Panc1 (cell line): ENCODE results near the gene ZNF771. TPM values are rescaled to one million over a fixed set of nuclear protein-coding genes. Genes with fewer than 3 reads are reported as not detected.

Experiments used
- ATAC-seq: fragments of 200-7000 bp; cut with Tn5 transposase; 2 replicates; pipeline ENCODE4 v1.9.1; 2020; ENCODE audit warnings: mild to moderate bottlenecking, moderate library complexity
- BruUV-seq: library from RNA; stranded (reverse); fragments of 400-500 nt; replicated peaks from 2 replicates; lab custom pipeline; 2021; lab: Mats Ljungman, UMichigan
- CTCF ChIA-PET: fragments of 300-600 bp; sonication (Branson Sonifier 250); formaldehyde crosslinking; loops from one replicate; lab custom pipeline; 2022; ENCODE audit warnings: antibody characterized with exemption; lab: Charles Lee
- POLR2A ChIA-PET: fragments of 300-600 bp; sonication (Branson Sonifier 250); formaldehyde crosslinking; loops from one replicate; lab custom pipeline; 2022; ENCODE audit warnings: antibody characterized with exemption; lab: Charles Lee
- DNase-seq: peaks from one replicate; pipeline ENCODE4 v3.0.0-alpha.2; 2010; ENCODE audit warnings: low read depth, low spot score
- H3K27ac ChIP-seq: 2 replicates; pipeline ENCODE4 v1.5.1; 2011; ENCODE audit warnings: mild to moderate bottlenecking, low read length, inconsistent platforms
- H3K27me3 ChIP-seq: fragments of 200-500 bp; sonication (Bioruptor generic); 2 replicates; pipeline ENCODE4 v1.6.0; 2014; ENCODE audit warnings: low read length, inconsistent platforms; ENCODE audit not compliant: control insufficient read depth, insufficient read depth
- H3K36me3 ChIP-seq: fragments of 200-500 bp; sonication (Bioruptor generic); 2 replicates; pipeline ENCODE4 v1.5.1; 2014; ENCODE audit warnings: inconsistent platforms, mild to moderate bottlenecking, low read length, moderate library complexity; ENCODE audit not compliant: control insufficient read depth, insufficient read depth
- H3K4me1 ChIP-seq: 2 replicates; pipeline ENCODE4 v1.5.1; 2011; ENCODE audit warnings: inconsistent platforms, mild to moderate bottlenecking, low read length, moderate library complexity; ENCODE audit not compliant: control insufficient read depth, insufficient read depth
- H3K4me3 ChIP-seq, 2 experiments: 2 replicates each; pipeline ENCODE4 v1.5.1; 2011 to 2012; ENCODE audit warnings: low read depth in 2 of 2, low read length in 2 of 2, mild to moderate bottlenecking in 2 of 2, inconsistent platforms in 1 of 2, moderate library complexity in 1 of 2
- H3K9me3 ChIP-seq: fragments of 200-500 bp; sonication (Bioruptor generic); 2 replicates; pipeline ENCODE4 v1.5.1; 2014; ENCODE audit warnings: low read depth, mild to moderate bottlenecking, inconsistent platforms, low read length, moderate library complexity; ENCODE audit not compliant: control insufficient read depth, insufficient read depth
- POLR2AphosphoS5 ChIP-seq: IDR thresholded peaks from 2 replicates; pipeline ENCODE4 v1.6.1; 2012; ENCODE audit warnings: mild to moderate bottlenecking, low read depth, low read length, moderate library complexity
- SIN3A ChIP-seq: IDR thresholded peaks from 2 replicates; pipeline ENCODE4 v1.6.1; 2012; ENCODE audit warnings: low read depth, mild to moderate bottlenecking, low read length, moderate library complexity, borderline replicate concordance; ENCODE audit not compliant: insufficient read depth
- TCF7L2 ChIP-seq: IDR thresholded peaks from 2 replicates; pipeline ENCODE4 v1.6.1; 2011; ENCODE audit warnings: mild to moderate bottlenecking, low read depth, low read length, inconsistent platforms
- in situ Hi-C: cut with HindIII; loops from 2 replicates; pipeline ENCODE4 v1.10.0; 2016; ENCODE audit warnings: low sequenced_read_pairs, low pct_unique_long_range_greater_than_20kb
- intact Hi-C: fragments of 100-400 bp; cut with micrococcal nuclease; formaldehyde crosslinking; loops from one replicate; pipeline ENCODE4 v1.10.0; 2022; ENCODE audit not compliant: unreplicated experiment
- total RNA-seq: library from RNA; stranded (reverse); gene quantifications from one replicate; pipeline ENCODE4 v1.2.1, GENCODE V29; 2021; ENCODE audit not compliant: unreplicated experiment
- TF ChIP-seq, protein P1 (sequence below): fragments of 450-650 bp; IDR thresholded peaks from 2 replicates; pipeline ENCODE4 v1.5.1; 2017; ENCODE audit warnings: mild to moderate bottlenecking
- TF ChIP-seq, protein P2 (sequence below), 2 experiments: IDR thresholded peaks; 2 replicates each; pipeline ENCODE4 v1.6.1; 2011 to 2012; ENCODE audit warnings: low read depth in 2 of 2, control low read depth in 1 of 2, low read length in 1 of 2, mild to moderate bottlenecking in 1 of 2, moderate library complexity in 1 of 2; ENCODE audit not compliant: insufficient read depth in 1 of 2

The ZNF771 gene
- total RNA-seq, 1 experiment from 2014 or later, result 14.4 TPM

DNA sequence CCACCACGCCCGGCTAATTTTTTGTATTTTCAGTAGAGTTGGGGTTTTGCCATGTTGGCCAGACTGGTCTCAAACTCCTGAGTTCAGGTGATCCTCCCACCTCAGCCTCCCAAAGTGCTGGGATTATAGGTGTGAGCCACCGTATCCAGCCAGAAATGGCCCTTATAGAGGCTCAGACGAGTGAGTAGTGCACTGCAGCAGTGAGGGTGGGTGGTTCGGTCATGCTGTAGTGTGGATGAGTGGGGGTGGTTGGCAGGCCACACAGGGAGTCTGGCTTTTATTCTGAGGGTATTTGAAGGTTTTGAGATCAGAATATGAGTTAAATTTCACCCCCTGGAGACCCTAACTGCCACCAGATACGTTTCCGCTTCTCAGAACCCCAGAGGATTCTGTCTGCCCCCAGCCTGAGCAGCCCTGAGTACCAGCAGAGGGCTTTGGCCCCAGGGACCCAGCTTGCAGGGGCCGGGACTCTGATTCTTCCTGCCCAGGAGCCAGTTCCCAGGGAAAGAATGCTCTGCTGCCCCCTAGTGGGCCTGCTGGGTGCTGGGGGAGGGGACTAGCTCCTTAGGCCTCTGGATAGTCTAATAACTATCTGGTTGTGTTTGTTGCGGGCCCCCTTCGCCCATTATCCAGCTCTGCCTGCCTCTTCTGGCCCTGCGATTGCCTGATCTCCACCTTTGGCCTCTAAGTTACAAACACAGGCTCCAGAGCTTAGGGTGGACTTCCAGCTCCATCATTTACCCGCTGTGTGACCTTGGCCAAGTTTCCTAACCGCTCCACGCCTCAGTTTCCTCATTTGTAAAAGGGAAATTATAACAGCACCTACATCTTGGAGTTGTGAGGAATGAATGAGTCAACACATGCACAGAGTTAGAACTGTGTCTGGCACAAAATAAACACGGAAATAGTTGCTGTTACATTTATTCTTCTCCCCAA lies 2.0 kb downstream of the ZNF771 start:
- in situ Hi-C loops (no loop called here), intact Hi-C loops (no loop called here)
- DNase-seq (peak; percentile 64), ATAC-seq (peak; percentile 80)
- ChIA-PET CTCF (interaction anchor here (0.5 to 1.4 kb wide), 8 partner anchors 9 to 318 kb away, joined by 3 to 5 read pairs (median 3); partner anchors contain the start of gene TBX6), POLR2A (no interaction called here)
- TF ChIP-seq POLR2AphosphoS5, result no peak; the same call in 1 of the 2 replicates
- TF ChIP-seq, protein P1, sequence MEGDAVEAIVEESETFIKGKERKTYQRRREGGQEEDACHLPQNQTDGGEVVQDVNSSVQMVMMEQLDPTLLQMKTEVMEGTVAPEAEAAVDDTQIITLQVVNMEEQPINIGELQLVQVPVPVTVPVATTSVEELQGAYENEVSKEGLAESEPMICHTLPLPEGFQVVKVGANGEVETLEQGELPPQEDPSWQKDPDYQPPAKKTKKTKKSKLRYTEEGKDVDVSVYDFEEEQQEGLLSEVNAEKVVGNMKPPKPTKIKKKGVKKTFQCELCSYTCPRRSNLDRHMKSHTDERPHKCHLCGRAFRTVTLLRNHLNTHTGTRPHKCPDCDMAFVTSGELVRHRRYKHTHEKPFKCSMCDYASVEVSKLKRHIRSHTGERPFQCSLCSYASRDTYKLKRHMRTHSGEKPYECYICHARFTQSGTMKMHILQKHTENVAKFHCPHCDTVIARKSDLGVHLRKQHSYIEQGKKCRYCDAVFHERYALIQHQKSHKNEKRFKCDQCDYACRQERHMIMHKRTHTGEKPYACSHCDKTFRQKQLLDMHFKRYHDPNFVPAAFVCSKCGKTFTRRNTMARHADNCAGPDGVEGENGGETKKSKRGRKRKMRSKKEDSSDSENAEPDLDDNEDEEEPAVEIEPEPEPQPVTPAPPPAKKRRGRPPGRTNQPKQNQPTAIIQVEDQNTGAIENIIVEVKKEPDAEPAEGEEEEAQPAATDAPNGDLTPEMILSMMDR, result peak; percentile 96
- TF ChIP-seq, protein P2, sequence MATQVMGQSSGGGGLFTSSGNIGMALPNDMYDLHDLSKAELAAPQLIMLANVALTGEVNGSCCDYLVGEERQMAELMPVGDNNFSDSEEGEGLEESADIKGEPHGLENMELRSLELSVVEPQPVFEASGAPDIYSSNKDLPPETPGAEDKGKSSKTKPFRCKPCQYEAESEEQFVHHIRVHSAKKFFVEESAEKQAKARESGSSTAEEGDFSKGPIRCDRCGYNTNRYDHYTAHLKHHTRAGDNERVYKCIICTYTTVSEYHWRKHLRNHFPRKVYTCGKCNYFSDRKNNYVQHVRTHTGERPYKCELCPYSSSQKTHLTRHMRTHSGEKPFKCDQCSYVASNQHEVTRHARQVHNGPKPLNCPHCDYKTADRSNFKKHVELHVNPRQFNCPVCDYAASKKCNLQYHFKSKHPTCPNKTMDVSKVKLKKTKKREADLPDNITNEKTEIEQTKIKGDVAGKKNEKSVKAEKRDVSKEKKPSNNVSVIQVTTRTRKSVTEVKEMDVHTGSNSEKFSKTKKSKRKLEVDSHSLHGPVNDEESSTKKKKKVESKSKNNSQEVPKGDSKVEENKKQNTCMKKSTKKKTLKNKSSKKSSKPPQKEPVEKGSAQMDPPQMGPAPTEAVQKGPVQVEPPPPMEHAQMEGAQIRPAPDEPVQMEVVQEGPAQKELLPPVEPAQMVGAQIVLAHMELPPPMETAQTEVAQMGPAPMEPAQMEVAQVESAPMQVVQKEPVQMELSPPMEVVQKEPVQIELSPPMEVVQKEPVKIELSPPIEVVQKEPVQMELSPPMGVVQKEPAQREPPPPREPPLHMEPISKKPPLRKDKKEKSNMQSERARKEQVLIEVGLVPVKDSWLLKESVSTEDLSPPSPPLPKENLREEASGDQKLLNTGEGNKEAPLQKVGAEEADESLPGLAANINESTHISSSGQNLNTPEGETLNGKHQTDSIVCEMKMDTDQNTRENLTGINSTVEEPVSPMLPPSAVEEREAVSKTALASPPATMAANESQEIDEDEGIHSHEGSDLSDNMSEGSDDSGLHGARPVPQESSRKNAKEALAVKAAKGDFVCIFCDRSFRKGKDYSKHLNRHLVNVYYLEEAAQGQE (IDR thresholded peaks at IDR 0.05; ENCODE audit: insufficient read depth in 1 of 2, low read depth in 2 of 2, low read length in 1 of 2), result no peak
- Histone ChIP-seq H3K27ac (peak overlapping the region; percentile 51), H3K4me3 (no peak overlapping the region), H3K4me1 (peaks cover 12% of the 10 kb centered on the region; the same call in 1 of the 2 replicates), H3K36me3 (no peaks in the 10 kb centered on the region), H3K9me3 (no peaks in the 10 kb centered on the region), H3K27me3 (no peaks in the 10 kb centered on the region)
- BruUV-seq, result no TSS peak

DNA sequence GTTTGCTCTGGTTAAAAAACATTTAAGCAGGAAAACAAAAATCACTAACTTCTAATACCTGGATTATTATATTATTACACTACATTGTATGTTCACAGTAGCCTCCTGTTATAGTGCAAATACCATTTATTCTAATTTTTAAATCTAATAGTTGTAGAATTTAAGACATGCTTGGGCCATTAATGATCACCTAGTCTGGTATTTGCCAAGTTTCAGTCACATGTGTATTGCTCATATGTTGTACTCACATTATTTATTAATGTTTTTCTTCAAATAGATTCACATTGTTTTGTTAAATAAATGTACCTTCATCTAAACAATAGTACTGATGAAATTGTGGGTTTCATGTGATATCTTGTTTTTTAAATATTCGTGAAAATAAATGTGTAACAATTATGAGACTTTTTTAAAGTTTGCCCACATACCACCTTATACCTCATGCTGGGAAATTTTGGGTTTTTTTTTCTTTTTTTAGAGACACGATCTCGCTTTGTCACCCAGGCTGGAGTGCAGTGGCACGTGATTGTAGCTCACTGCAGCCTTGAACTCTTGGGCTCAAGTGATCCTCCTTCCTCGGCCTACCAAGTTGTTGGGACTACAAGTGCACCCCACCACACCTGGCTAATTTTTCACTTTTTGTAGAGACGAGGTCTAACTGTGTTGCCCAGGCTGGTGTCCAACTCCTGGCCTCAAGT lies 5.9 kb downstream of the ZNF771 start:
- intact Hi-C loops, result no loop called here
- ATAC-seq (no peak), DNase-seq (no peak)
- no TSS peak for BruUV-seq
- no peaks in the 10 kb centered on the region for H3K36me3 ChIP-seq
- H3K4me3 ChIP-seq, result no peak overlapping the region
- ChIA-PET CTCF (no interaction called here), POLR2A (no interaction called here)
- peaks cover 16% of the 10 kb centered on the region for H3K4me1 ChIP-seq
- in situ Hi-C loops, result no loop called here
- no peak overlapping the region for H3K27ac ChIP-seq
- TF ChIP-seq TCF7L2 (no peak), SIN3A (no peak), POLR2AphosphoS5 (no peak)
- TF ChIP-seq, protein P1, result no peak
- TF ChIP-seq, protein P2 (IDR thresholded peaks at IDR 0.05; ENCODE audit: insufficient read depth in 1 of 2, low read depth in 2 of 2, low read length in 1 of 2), result no peak
- H3K9me3 ChIP-seq, result no peaks in the 10 kb centered on the region
- H3K27me3 ChIP-seq, result no peaks in the 10 kb centered on the region
